Measurements from ENCODE around the gene B4GAT1. TPM values are rescaled to one million over a fixed set of nuclear protein-coding genes. Genes with fewer than 3 reads are reported as not detected.

The B4GAT1 gene
- total RNA-seq, 2 experiments from 2014 or later: 8.5 to 9.4 TPM

DNA sequence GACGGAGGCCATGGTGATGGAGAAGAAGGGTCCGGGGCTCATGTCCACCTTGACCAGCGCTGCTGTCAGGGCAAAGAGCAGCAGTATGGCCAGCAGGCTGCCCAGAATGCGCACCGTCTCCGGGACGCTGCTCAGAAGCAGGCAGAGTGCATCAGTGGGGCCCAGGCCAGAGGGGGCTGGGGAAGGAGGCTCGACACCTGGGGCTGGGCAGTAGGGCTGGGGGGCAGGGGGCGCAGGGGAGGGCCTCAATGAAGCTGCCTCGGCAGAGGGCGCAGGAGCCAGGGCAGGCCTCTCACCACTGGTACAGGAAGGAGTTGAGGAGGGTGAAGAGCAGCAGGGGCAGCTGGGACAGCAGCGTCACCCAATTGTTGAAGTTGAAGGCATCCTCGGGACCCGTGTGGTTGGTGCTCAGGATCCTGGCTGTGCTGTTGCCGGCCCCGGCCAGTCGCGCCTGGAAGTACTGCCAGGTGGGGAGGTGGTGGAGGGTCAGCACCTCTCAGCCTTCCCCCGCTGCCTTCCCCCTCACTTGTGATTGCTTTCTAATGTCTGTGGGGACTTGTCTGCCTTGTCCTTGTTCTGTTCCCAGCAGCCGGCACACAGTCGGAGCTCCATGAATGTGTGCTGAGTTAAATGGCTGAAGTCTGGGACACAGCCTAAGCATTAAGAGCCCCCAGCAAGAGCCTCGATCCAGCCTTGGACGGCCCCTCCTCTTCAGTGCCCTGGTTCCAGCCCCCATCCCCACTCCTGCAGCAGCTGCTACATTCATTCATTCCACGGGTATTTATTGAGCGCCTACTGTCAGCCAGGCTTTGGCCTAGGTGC, 21.9 kb upstream of the B4GAT1 start:
- peak overlapping the region; percentile 58 for H3K27ac Mint-ChIP-seq

DNA sequence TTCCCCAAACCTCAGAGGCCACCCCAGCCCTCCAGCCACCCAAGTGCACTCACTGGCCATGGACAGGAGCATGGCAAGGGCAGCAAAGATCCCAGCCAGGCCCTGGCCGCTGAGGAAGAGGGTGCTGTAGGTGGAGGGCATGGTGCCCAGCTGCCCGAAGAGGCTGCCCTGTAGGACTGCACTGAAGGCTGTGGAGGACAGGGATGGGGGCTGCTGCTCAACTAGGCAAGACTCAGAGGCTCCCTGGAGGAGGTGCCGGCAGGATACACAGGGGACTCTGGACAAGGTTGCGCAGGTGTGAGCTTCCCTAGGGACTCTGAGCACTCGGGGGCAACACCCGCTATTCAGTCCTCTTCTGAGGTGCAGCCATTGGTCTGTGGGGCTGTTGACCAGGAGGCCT, 21.1 kb upstream of the B4GAT1 start:
- Mint-ChIP-seq H3K27me3 (no peaks in the 10 kb centered on the region), H3K27ac (no peak overlapping the region), H3K4me1 (peaks cover 24% of the 10 kb centered on the region), H3K9me3 (no peaks in the 10 kb centered on the region), H3K36me3 (ENCODE audit: low read depth) (no peaks in the 10 kb centered on the region), H3K4me3 (no peak overlapping the region)
- POLR2A ChIA-PET: no interaction called here
- no peak for DNase-seq
- CTCF ChIA-PET: no interaction called here

More for the DNA sequence above, 21.9 kb upstream of the B4GAT1 start:
- H3K27me3 Mint-ChIP-seq: no peaks in the 10 kb centered on the region
- ChIA-PET POLR2A (no interaction called here), CTCF (interaction anchor here (0.6 to 1.0 kb wide), 2 partner anchors 13 to 17 kb away, joined by 3 to 4 read pairs; no protein-coding TSS in a partner anchor)
- H3K9me3 Mint-ChIP-seq: no peaks in the 10 kb centered on the region
- no peaks in the 10 kb centered on the region for H3K36me3 Mint-ChIP-seq (ENCODE audit: low read depth)
- no peak for DNase-seq
- H3K4me3 Mint-ChIP-seq: peak overlapping the region; percentile 85
- peaks cover 26% of the 10 kb centered on the region for H3K4me1 Mint-ChIP-seq

DNA sequence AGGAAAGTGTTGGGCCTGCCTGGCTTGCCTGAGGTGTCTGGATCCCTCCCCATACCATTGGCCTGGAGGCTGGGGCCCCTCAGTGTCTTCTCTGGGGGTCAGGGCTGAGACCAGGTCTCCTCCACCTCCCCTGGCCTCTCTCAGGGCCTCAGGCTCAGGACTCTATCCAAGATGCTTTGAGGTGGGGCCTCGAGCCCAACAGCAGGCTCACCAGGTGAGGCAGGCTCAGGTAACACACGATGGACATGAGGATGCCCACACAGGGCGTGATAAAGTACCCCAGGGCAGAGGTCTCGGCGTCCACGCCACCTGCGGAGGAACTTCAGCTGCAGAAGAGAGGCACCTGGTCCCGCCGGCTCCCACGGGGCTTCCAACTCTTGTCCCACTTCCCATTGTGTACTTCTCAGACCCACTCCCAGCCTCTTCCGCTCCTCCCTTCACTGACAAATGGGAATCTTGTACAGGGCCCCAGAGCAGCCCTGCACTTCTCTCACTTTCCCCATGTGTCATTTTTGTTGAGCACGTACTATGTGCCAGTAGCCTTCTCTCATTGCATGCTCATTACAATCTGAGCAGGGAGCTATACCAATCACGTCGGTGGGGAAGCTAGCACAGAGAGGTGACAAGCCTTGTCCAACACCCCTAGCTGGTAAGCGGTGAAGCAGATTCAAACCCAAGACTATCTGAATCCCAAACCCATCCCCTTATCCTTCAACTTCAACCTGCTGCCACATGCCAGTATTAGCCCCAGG, 20.3 kb upstream of the B4GAT1 start:
- no peaks in the 10 kb centered on the region for H3K27me3 Mint-ChIP-seq
- ChIA-PET POLR2A (no interaction called here), CTCF (interaction anchor here (0.7 to 1.0 kb wide), 2 partner anchors 35 to 55 kb away, joined by 3 read pairs; no protein-coding TSS in a partner anchor)
- no peak overlapping the region for H3K27ac Mint-ChIP-seq
- no peak for DNase-seq
- no peaks in the 10 kb centered on the region for H3K36me3 Mint-ChIP-seq (ENCODE audit: low read depth)
- H3K4me3 Mint-ChIP-seq: no peak overlapping the region
- no peaks in the 10 kb centered on the region for H3K9me3 Mint-ChIP-seq
- H3K4me1 Mint-ChIP-seq: peaks cover 19% of the 10 kb centered on the region

DNA sequence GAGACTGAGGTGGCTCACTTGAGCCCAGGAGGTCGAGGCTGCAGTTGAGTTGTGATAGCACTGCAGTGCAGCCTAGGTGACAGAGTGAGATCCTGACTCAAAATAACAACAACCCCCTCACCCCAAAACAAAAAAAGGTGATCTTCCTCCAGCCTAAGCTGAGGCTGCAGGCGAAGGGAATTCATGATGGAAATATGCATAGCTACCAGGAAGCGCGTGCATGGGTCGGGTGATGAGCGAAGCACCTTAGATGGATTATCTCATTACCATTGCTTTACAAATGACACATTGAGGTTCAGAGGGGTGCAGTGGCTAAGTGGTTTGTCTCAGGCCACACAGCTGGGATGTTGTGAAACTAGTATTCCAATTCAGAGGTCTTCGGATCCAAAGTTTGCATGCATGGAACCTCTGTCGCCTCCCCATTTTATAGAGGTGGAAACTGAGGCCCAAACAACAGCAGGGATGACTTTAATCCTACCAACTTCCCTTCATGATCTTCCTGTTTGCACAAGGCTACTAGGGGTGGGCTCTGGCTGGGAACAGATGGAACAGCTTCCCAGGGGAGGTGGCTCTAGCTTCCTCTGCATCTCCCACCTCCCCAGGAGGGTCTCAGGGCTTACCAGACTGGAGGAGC, 19.5 kb upstream of the B4GAT1 start:
- Mint-ChIP-seq H3K27ac (no peak overlapping the region), H3K36me3 (ENCODE audit: low read depth) (no peaks in the 10 kb centered on the region), H3K4me1 (peaks cover 13% of the 10 kb centered on the region), H3K9me3 (no peaks in the 10 kb centered on the region), H3K4me3 (no peak overlapping the region), H3K27me3 (no peaks in the 10 kb centered on the region)
- DNase-seq: no peak
- CTCF ChIA-PET: interaction anchor here (0.7 to 1.3 kb wide), 5 partner anchors 34 to 1354 kb away, joined by 3 read pairs; no protein-coding TSS in a partner anchor
- POLR2A ChIA-PET: no interaction called here

DNA sequence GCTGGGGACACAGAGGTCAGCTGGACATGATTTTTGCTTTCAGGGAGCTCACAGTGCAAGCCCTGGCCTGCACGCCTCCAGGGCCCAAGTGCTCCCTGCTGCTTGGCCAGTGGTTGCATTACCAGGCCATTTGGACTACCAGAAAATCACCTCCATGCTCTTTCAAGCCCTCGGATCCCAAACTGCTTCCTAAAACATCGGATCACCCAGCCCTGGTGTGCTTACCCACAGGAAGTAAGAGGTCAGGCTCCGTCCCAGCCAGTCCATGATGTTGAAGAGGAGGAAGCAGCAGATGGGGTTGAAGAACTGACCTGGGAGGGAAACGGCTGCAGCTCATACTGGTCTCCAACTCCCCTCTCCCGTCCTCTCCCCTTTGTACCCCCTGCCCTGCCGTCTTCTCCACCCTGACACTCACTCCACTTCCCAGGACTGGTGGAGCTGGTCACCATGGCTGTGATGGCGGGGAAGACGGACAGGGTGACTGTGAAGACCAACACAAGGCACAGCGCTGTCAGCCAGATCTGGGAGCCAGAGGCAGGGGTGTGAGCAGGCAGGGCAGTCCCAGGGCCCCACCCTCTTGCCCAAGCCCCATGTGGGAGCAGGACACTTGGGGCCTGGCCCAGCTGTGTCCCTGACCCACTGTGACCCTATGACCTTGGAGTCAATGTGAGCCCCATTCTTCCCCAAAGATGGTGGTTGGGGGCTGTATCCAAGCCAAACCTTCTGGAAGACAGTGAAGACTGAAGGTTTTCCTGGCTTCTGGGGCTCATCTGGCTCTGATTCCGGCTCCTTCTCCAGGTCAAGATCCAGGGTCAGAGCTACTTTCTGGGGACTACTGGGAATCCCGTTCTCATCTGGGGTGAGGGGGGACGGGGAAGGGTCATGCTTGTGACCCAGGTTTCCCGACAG, 18.5 kb upstream of the B4GAT1 start:
- no peak for DNase-seq
- no peaks in the 10 kb centered on the region for H3K9me3 Mint-ChIP-seq
- H3K27ac Mint-ChIP-seq: no peak overlapping the region
- ChIA-PET CTCF (interaction anchor here (1.0 to 2.3 kb wide), 7 partner anchors 14 to 1353 kb away, joined by 3 to 10 read pairs (median 3); partner anchors contain the start of gene BRMS1), POLR2A (no interaction called here)
- H3K4me1 Mint-ChIP-seq: peaks cover 12% of the 10 kb centered on the region
- no peaks in the 10 kb centered on the region for H3K27me3 Mint-ChIP-seq
- H3K36me3 Mint-ChIP-seq (ENCODE audit: low read depth): no peaks in the 10 kb centered on the region
- H3K4me3 Mint-ChIP-seq: no peak overlapping the region

DNA sequence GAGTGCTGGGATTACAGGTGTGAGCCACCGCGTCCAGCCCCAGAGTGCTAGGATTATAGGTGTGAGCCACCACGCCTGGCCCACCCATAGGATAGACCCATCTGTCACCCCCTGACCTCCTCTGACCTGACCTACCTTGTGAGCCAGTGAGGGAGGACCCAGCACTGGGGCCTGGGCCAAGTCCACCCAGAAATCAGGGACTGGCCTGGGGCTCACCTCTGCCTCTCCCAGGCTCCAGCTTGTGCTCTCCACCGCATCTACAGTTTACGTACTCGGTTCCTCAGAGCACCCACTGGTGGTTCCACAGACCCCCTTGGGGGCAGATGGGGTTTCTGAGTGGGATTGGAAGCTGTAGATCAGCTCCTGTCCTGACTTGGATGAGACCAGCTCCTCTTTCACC, 17.7 kb upstream of the B4GAT1 start:
- Mint-ChIP-seq H3K27ac (no peak overlapping the region), H3K4me1 (peaks cover 6% of the 10 kb centered on the region), H3K4me3 (no peak overlapping the region), H3K27me3 (no peaks in the 10 kb centered on the region), H3K9me3 (no peaks in the 10 kb centered on the region), H3K36me3 (ENCODE audit: low read depth) (no peaks in the 10 kb centered on the region)
- ChIA-PET CTCF (interaction anchor here (1.0 to 2.3 kb wide), 7 partner anchors 13 to 54 kb away, joined by 3 to 10 read pairs (median 3); partner anchors contain the start of genes B4GAT1 and BRMS1), POLR2A (no interaction called here)
- no peak for DNase-seq

DNA sequence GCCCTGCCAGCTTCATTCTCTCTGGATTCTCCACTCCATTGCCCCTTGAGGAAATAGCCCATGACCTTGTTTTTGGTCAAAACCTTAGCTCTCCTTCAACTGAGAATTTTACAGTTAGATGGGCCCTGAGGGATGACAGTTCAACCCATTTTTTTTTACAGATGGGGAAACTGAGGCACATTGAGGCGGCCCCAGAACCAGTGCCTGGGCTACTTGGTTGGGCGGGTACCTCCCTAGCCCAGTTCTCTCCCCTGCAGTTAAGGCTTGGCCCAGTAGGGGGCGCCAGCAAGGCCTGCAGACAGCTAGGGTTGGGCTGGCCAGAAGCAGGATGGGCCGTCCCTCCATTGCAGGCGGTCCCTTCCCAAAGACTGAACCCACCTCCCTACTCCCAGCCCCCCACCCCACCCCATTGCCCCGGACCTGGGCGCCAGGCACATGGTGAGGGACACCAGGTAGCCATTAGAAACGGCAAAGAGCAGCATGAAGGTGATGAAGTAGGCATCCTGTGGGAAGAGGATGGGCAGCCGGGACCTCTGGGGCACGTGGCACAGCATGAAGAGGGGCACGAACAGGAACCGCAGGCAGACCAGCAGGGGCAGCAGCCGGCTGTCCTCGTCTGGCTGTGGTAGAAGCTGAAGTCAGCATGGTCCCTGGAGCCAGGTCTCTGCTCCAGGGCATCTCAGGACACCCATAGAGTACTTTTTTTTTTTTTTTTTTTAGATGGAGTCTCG, 16.5 kb upstream of the B4GAT1 start:
- Mint-ChIP-seq H3K27ac (no peak overlapping the region), H3K9me3 (no peaks in the 10 kb centered on the region), H3K27me3 (no peaks in the 10 kb centered on the region), H3K4me3 (no peak overlapping the region), H3K4me1 (no peaks in the 10 kb centered on the region), H3K36me3 (ENCODE audit: low read depth) (no peaks in the 10 kb centered on the region)
- ChIA-PET CTCF (interaction anchor here (0.6 to 2.3 kb wide), 19 partner anchors 9 to 1250 kb away, joined by 3 to 10 read pairs (median 3); partner anchors contain the start of genes B4GAT1 and BRMS1), POLR2A (no interaction called here)
- peak; percentile 73 for DNase-seq

DNA sequence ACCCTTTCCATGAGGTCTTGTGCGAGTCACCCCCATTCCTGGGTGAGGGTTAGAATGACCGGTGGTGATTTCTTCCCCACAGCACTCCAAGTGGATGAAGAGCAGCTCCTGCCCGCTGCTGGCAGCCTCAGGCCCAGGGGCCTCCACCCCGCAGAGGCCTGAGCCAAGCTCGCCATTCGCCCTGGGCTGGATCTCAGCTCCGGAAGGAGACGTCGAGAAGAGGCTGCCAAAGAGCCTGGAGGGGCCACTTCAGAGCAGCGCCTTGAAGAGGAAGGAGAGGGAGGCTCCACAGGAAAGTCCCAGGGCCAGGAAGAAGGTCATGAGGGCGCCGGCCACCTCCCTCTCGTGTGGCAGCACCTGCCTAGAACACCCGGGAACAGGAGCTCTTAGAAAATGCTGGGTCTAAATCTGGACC, 15.8 kb upstream of the B4GAT1 start:
- Mint-ChIP-seq H3K4me1 (no peaks in the 10 kb centered on the region), H3K4me3 (no peak overlapping the region), H3K9me3 (no peaks in the 10 kb centered on the region), H3K27me3 (no peaks in the 10 kb centered on the region), H3K27ac (no peak overlapping the region), H3K36me3 (ENCODE audit: low read depth) (no peaks in the 10 kb centered on the region)
- no peak for DNase-seq
- POLR2A ChIA-PET: no interaction called here
- CTCF ChIA-PET: interaction anchor here (0.6 to 2.3 kb wide), 14 partner anchors 8 to 1251 kb away, joined by 3 to 10 read pairs (median 4); partner anchors contain the start of genes B4GAT1 and BRMS1

DNA sequence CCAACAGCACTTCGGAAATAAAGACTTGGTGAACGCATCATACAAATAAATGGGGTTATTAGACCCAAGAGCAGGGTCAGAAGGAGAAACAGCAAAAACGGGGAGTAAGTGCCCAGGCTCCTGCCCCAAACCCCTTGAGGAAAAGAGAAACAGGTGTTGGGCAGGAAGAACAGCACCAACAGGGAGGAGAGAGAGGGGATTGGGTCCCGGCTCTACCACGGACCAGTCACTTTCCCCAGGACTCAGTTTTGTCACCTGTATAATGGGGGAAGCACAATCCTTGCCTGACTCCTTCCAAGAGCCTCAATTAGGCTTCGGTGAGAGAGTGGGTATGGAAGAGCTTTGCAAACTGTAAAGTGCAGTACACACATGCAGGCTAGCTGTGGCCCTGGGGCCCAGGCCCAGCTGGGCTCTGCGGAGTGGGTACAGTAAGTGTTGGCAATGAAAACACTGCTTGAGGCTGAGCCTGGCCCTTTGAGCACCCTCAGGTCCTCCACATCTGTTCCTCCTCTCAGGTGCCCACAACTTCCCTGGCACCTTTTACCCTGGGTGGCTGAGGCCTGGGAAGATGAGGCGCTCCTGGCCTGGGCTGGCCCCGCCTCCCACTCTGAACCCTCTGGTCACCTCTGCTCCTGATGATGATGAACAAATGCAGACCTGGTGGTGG, 15.2 kb upstream of the B4GAT1 start:
- Mint-ChIP-seq H3K36me3 (ENCODE audit: low read depth) (no peaks in the 10 kb centered on the region), H3K4me1 (no peaks in the 10 kb centered on the region), H3K4me3 (no peak overlapping the region), H3K9me3 (no peaks in the 10 kb centered on the region), H3K27me3 (no peaks in the 10 kb centered on the region), H3K27ac (no peak overlapping the region)
- no peak for DNase-seq
- ChIA-PET CTCF (interaction anchor here (0.7 to 2.1 kb wide), 5 partner anchors 20 to 70 kb away, joined by 3 to 8 read pairs (median 3); no protein-coding TSS in a partner anchor), POLR2A (interaction anchor here (0.6 kb wide), 1 partner anchor 9 kb away, joined by 5 read pairs; the partner anchor contains the start of gene SLC29A2)

DNA sequence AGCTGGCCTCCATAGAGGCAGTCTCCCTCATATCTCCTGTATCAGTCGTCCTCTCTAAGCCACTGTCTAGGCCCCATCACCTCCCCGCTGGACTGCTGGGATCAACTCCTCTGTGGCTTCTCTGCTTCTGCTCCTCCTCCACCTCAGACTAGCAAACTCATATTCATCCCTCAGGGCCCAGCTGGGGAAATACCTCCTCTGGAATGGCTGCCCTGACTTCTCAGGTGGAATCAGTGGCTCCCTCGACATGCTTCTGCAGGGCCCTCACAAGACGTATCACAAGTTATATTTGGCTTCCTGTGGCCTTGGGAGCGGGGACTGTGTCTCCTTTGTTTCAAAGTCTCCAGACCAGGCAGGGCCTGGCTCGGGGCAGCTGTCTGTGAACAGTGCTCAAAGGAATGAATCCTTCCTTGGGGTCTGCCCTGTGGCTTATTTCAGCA, 14.1 kb upstream of the B4GAT1 start:
- no peak for DNase-seq
- H3K4me3 Mint-ChIP-seq: no peak overlapping the region
- H3K4me1 Mint-ChIP-seq: no peaks in the 10 kb centered on the region
- POLR2A ChIA-PET: no interaction called here
- no peaks in the 10 kb centered on the region for H3K27me3 Mint-ChIP-seq
- CTCF ChIA-PET: interaction anchor here (1.4 kb wide), 1 partner anchor 50 kb away, joined by 4 read pairs; no protein-coding TSS in a partner anchor
- no peaks in the 10 kb centered on the region for H3K36me3 Mint-ChIP-seq (ENCODE audit: low read depth)
- no peak overlapping the region for H3K27ac Mint-ChIP-seq
- no peaks in the 10 kb centered on the region for H3K9me3 Mint-ChIP-seq

All from activated CD4-positive, alpha-beta T cell treated with anti-CD3 and anti-CD28 coated beads, Interleukin-2, amount 10 ng/mL, durations not matched to agents 7 days and 5 days (primary cell).